ENCODE data around the gene LCOR.

DNA sequence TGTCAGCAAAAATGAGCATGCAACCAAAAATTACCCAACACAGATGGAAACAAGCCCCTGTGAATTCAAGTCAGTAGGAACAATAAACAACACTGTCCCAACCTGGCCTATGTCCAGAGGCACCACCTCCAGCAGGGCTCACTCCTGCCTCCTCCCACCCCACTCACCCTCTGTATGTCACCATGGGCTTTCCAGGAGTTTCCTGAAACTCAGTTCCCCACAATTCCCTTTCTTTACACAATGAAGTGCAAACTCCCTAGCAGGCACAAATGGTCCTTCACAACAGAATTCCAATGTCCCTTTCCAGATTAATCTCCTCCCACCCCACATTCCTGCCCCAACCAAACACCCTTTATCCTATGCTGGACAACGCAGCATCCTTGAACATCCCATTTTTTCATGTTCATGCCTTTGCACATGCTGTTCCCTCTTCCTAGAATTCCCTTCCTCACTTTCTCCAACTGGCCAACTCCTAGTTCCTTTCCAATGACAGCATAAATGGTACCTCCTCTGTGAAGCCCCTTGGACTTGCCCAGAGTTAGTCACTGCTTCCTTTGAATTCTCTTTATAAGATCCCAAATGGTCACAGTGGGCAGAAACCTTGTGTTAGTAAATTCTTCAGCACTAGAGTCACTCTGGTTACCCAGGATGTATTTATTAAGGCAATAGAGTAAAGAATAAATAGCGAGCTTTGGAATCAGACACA is 196.2 kb downstream of the LCOR start:
- TF ChIP-seq POLR2A (IDR thresholded peaks at IDR 0.05) = no peak
- TF ChIP-seq, protein P1, sequence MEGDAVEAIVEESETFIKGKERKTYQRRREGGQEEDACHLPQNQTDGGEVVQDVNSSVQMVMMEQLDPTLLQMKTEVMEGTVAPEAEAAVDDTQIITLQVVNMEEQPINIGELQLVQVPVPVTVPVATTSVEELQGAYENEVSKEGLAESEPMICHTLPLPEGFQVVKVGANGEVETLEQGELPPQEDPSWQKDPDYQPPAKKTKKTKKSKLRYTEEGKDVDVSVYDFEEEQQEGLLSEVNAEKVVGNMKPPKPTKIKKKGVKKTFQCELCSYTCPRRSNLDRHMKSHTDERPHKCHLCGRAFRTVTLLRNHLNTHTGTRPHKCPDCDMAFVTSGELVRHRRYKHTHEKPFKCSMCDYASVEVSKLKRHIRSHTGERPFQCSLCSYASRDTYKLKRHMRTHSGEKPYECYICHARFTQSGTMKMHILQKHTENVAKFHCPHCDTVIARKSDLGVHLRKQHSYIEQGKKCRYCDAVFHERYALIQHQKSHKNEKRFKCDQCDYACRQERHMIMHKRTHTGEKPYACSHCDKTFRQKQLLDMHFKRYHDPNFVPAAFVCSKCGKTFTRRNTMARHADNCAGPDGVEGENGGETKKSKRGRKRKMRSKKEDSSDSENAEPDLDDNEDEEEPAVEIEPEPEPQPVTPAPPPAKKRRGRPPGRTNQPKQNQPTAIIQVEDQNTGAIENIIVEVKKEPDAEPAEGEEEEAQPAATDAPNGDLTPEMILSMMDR (IDR thresholded peaks at IDR 0.05) = no peak

All from heart left ventricle (tissue), 13 donors.